ENCODE measurements around the gene ACAP3.
"Not testable (repeated sequence)": the region's sequence is repeated elsewhere in the genome, so short reads cannot be mapped to it uniquely, and the experiment has no call there.

ACAP3 gene

GRCh38 chr1:1330366-1331067 lies 22.8 kb upstream of the ACAP3 start:
- no peak for ATAC-seq
- DNase-seq = no peak

GRCh38 chr1:1329304-1330210 lies 21.8 kb upstream of the ACAP3 start:
- ATAC-seq (no peak), DNase-seq (no peak)

- ATAC-seq = no peak
Measured at GRCh38 chr1:1328254-1328653, 20.5 kb upstream of the ACAP3 start.

GRCh38 chr1:1327291-1327690 lies 19.6 kb upstream of the ACAP3 start:
- no peak for DNase-seq
- no peak for ATAC-seq

More at GRCh38 chr1:1328254-1328653, 20.5 kb upstream of the ACAP3 start:
- no peak for DNase-seq

- DNase-seq = no peak
- ATAC-seq = no peak
Measured at GRCh38 chr1:1326075-1326605, 18.4 kb upstream of the ACAP3 start.

GRCh38 chr1:1325288-1326074 lies 17.8 kb upstream of the ACAP3 start:
- ATAC-seq (no peak), DNase-seq (no peak)

- peak; percentile 83 for ATAC-seq
- peak; percentile 97 for DNase-seq
Measured at GRCh38 chr1:1324524-1325287, 17.0 kb upstream of the ACAP3 start, which contains the start of the genes CPTP and INTS11. CPTP (plus strand) TSS chr1:1324802; CDS start chr1:1326911, 2,109 bp downstream. INTS11 (minus strand) TSS chr1:1324660; CDS start chr1:1324608, 52 bp downstream.

- ATAC-seq (no peak), DNase-seq (no peak)
Measured at GRCh38 chr1:1324084-1324523, 16.4 kb upstream of the ACAP3 start.

GRCh38 chr1:1322952-1323351 lies 15.2 kb upstream of the ACAP3 start:
- ATAC-seq (no peak), DNase-seq (no peak)

GRCh38 chr1:1322418-1322817 lies 14.7 kb upstream of the ACAP3 start:
- ATAC-seq = no peak
- DNase-seq = no peak

- ATAC-seq (no peak), DNase-seq (no peak)
Measured at GRCh38 chr1:1321477-1321876, 13.7 kb upstream of the ACAP3 start.

GRCh38 chr1:1320666-1321448 lies 13.1 kb upstream of the ACAP3 start:
- ATAC-seq = no peak
- no peak for DNase-seq

- ATAC-seq = no peak
- no peak for DNase-seq
Measured at GRCh38 chr1:1319646-1319941, 11.9 kb upstream of the ACAP3 start.

GRCh38 chr1:1318777-1319645 lies 11.3 kb upstream of the ACAP3 start:
- DNase-seq (no peak), ATAC-seq (no peak)

- ATAC-seq = no peak
- no peak for DNase-seq
Measured at GRCh38 chr1:1318131-1318652, 10.5 kb upstream of the ACAP3 start.

- ATAC-seq = no peak
- no peak for DNase-seq
Measured at GRCh38 chr1:1317420-1317819, 9.7 kb upstream of the ACAP3 start.

- not testable (repeated sequence) for ATAC-seq, DNase-seq
Measured at GRCh38 chr1:1316199-1316598, 8.5 kb upstream of the ACAP3 start.

- ATAC-seq (no peak), DNase-seq (no peak)
Measured at GRCh38 chr1:1315435-1315954, 7.8 kb upstream of the ACAP3 start.

- no peak for ATAC-seq
Measured at GRCh38 chr1:1314678-1315335, 7.1 kb upstream of the ACAP3 start.

More at GRCh38 chr1:1314678-1315335, 7.1 kb upstream of the ACAP3 start:
- DNase-seq = no peak

Measured in stimulated activated naive CD8-positive, alpha-beta T cell treated with anti-CD3 and anti-CD28 coated beads, Interleukin-15, Interleukin-2, amounts not matched to agents 100 U/mL and 50 U/mL, for 24 hours (primary cell).